Placental pericyte (primary cell): ENCODE measurements around the gene RFC3. TPM values are rescaled to one million over a fixed set of nuclear protein-coding genes. Genes with fewer than 3 reads are reported as not detected.

Experiments
- small RNA-seq: library from RNA; depleted of rRNA; stranded (forward); fragments of <200 nt; gene quantifications from one replicate; pipeline ENCODE3, GENCODE V24; 2012; ENCODE audit warnings: low replicate concordance
- total RNA-seq: library from RNA; depleted of rRNA; stranded (reverse); fragments of >200 nt; gene quantifications from 2 replicates; pipeline ENCODE4 v1.2.3, GENCODE V29; 2012

Gene RFC3, protein sequence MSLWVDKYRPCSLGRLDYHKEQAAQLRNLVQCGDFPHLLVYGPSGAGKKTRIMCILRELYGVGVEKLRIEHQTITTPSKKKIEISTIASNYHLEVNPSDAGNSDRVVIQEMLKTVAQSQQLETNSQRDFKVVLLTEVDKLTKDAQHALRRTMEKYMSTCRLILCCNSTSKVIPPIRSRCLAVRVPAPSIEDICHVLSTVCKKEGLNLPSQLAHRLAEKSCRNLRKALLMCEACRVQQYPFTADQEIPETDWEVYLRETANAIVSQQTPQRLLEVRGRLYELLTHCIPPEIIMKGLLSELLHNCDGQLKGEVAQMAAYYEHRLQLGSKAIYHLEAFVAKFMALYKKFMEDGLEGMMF
- 1.3 and 31.5 TPM in 2 replicates for total RNA-seq

DNA sequence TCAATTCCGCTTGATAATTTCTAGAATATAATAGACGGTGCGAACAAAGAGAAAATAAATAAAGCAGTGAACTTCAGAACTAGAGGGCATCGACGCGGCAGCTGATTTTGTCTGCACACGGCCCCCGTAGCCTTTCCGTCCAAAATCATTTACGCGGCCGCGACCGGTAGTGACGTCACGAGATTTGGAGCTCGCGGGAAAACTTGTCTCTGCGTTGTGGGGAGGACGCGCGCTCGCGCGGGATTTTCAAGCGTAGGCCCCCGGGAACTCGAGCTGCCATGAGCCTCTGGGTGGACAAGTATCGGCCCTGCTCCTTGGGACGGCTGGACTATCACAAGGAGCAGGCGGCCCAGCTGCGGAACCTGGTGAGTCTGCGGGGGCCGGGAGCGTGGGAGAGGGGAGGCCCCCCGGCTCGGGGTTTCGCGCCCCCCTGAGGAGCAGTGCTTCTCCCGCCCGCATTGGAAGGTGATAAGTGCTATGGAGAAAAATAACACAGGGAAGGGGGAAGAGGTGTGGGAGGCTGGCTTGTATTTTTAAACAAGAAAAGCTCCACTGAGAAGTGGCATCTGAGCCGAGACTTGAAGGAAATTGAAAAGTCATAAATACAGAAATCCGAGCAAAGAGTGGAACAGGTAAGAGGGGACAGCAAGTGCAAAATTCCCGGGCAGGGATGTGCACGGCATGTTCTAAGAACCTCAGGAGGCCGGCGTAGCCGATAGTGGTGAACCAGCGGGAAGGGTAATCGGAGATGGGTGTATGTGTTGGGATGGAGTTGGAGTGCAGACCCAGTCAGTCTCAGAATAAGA is at the start of gene RFC3:
TSS of gene RFC3 (plus strand) at position 249 of the 806 bp plus-strand sequence. CDS start at position 279, 30 bp downstream.

Small RNA genes lying within 50 kb of the gene (small RNA-seq; reads per million reads assigned to genes)
- 0.16 reads per million for gene RNU5A-4P
